Chondrocyte (in vitro differentiated cells): ENCODE measurements around the gene PRRG3. TPM values are rescaled to one million over a fixed set of nuclear protein-coding genes. Genes with fewer than 3 reads are reported as not detected.

Experiments
- DNase-seq: peaks from one replicate; pipeline ENCODE4 v3.0.0; 2021; ENCODE audit warnings: mixed read lengths, low spot score
- H3K27ac Mint-ChIP-seq: one replicate; pipeline ENCODE4 v1.8.0; 2021; ENCODE audit warnings: mild to moderate bottlenecking, moderate library complexity, mixed read lengths; ENCODE audit not compliant: unreplicated experiment
- H3K27me3 Mint-ChIP-seq: 2 replicates; pipeline ENCODE4 v1.8.0; 2021; ENCODE audit warnings: low read depth, mixed read lengths
- H3K36me3 Mint-ChIP-seq: 2 replicates; pipeline ENCODE4 v1.8.0; 2021; ENCODE audit warnings: low read depth, mixed read lengths
- H3K4me1 Mint-ChIP-seq: 2 replicates; pipeline ENCODE4 v1.8.0; 2021; ENCODE audit warnings: low read depth, mild to moderate bottlenecking, mixed read lengths
- H3K4me3 Mint-ChIP-seq: one replicate; pipeline ENCODE4 v1.8.0; 2021; ENCODE audit warnings: mild to moderate bottlenecking, moderate library complexity, mixed read lengths; ENCODE audit not compliant: unreplicated experiment
- H3K9me3 Mint-ChIP-seq: 2 replicates; pipeline ENCODE4 v1.8.0; 2021; ENCODE audit warnings: low read depth, mixed read lengths
- total RNA-seq: library from RNA; stranded (reverse); gene quantifications from 3 replicates; pipeline ENCODE4 v1.2.1, GENCODE V29; 2021
- TF ChIP-seq, protein P1 (sequence below): fragments of 200-600 bp; sonication (generic); IDR thresholded peaks from 2 replicates; pipeline ENCODE4 v1.5.0; 2021; ENCODE audit warnings: antibody characterized with exemption, mild to moderate bottlenecking, moderate library complexity

PRRG3 gene
- total RNA-seq, 1 donor from 2014 or later: not detected

DNA sequence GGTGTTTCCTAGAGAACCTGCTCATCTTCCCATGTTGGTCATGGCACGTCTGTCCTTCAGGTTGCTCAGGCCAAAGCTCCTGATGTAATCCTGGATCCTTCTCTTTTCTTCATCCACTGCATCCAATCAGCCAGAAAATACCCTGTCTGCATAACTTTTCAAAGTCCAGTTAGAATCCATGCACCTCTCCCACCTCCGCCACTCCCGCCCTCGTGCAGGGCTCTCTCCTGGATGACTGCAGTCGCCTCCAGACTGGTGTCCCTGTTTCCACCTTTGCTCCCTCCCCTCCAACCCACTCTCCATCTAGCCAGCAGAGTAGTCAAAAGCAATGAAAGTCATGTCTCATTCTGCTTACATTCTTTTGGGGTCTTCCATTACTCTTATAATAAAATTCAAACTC, 55.3 kb downstream of the PRRG3 start:
- H3K4me3 Mint-ChIP-seq: no peak overlapping the region
- no peak overlapping the region for H3K27ac Mint-ChIP-seq
- no peak for DNase-seq
- peaks cover 2% of the 10 kb centered on the region for H3K27me3 Mint-ChIP-seq
- H3K4me1 Mint-ChIP-seq: no peaks in the 10 kb centered on the region
- H3K9me3 Mint-ChIP-seq: peaks cover 13% of the 10 kb centered on the region
- TF ChIP-seq, protein P1, sequence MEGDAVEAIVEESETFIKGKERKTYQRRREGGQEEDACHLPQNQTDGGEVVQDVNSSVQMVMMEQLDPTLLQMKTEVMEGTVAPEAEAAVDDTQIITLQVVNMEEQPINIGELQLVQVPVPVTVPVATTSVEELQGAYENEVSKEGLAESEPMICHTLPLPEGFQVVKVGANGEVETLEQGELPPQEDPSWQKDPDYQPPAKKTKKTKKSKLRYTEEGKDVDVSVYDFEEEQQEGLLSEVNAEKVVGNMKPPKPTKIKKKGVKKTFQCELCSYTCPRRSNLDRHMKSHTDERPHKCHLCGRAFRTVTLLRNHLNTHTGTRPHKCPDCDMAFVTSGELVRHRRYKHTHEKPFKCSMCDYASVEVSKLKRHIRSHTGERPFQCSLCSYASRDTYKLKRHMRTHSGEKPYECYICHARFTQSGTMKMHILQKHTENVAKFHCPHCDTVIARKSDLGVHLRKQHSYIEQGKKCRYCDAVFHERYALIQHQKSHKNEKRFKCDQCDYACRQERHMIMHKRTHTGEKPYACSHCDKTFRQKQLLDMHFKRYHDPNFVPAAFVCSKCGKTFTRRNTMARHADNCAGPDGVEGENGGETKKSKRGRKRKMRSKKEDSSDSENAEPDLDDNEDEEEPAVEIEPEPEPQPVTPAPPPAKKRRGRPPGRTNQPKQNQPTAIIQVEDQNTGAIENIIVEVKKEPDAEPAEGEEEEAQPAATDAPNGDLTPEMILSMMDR: no peak
- no peaks in the 10 kb centered on the region for H3K36me3 Mint-ChIP-seq

DNA sequence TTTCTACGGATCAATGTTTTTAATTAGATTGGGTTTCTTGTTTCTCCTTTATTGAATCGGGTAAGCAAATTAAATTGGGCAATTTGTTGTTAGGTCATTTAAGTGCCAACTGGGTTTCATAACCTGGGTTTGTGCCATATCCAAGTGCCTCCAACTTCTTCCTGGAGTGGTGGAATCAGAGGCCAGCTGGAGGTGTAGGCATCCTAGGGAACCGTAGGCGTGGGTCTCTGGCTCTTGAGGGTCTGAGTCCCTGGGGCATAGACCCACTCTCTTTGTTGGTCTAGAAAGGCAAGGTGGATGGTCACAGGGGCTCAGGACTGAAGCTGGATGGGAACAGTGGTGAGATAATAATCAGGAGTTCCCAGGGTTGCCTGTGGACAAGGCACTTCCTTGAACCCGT, 57.6 kb downstream of the PRRG3 start:
- Mint-ChIP-seq H3K4me3 (no peak overlapping the region), H3K9me3 (peaks cover 18% of the 10 kb centered on the region), H3K27me3 (peaks cover 2% of the 10 kb centered on the region), H3K4me1 (no peaks in the 10 kb centered on the region), H3K36me3 (no peaks in the 10 kb centered on the region), H3K27ac (no peak overlapping the region)
- TF ChIP-seq, protein P1: no peak
- no peak for DNase-seq

DNA sequence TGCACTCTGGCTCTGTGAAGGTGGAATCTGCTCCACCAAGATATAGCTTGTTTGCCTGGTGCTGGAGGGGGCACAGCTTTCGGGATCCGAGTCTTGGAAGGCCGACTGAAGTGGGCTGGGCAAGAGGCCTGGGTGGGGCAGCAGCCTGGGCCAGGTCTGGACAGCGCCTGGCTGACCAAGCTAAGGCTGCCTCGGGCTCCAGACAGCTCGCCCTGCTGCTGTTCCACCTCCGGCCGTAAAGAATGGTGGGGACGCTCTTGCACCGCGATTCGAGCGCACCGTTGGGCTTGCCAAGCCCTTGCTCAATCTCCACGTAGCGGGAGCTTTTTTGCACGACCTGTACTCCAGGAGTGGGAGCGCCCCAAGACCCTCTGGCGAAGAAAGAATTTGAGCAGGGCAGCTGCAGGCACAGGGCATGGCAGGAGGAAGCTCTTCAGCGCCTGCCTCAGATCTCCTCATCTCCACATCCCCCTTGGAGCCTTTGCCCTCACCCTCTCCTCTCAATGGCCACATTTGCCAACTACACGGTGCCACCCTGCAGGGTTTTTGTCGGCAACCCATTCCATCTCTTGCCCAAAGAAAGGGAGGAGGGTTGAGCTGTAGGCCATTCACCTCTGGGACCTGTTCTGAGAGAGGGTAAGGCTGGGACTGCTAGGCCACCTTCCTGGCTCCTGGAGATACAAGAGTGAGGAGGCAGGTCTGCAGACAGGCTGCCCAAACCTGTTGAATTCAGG, 58.2 kb downstream of the PRRG3 start:
- Mint-ChIP-seq H3K27ac (no peak overlapping the region), H3K4me1 (no peaks in the 10 kb centered on the region), H3K4me3 (no peak overlapping the region), H3K9me3 (peaks cover 21% of the 10 kb centered on the region), H3K36me3 (no peaks in the 10 kb centered on the region), H3K27me3 (peaks cover 2% of the 10 kb centered on the region)
- TF ChIP-seq, protein P1: peak; percentile 71
- DNase-seq: no peak

DNA sequence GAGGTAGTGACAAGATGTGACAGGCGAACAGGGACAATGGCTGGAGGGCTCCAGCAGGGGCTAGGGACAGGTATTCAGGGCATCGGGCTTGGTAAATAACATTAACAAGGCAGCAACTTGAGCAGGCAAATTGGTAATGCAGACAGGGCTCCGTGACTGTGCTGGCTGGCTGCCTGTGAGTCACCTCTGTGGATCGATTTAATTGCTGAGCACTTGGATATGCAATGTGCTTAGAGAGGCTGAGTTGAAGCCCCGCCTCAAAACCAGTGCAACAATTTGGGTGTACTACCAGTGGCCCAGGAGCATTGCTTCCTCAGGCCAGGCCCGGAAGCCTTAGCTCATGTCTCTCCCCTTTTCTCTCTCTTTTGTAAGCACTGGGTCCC, 58.8 kb downstream of the PRRG3 start:
- H3K9me3 Mint-ChIP-seq: peaks cover 21% of the 10 kb centered on the region
- DNase-seq: no peak
- no peaks in the 10 kb centered on the region for H3K36me3 Mint-ChIP-seq
- H3K4me3 Mint-ChIP-seq: no peak overlapping the region
- H3K27me3 Mint-ChIP-seq: peaks cover 2% of the 10 kb centered on the region
- TF ChIP-seq, protein P1: no peak
- H3K4me1 Mint-ChIP-seq: no peaks in the 10 kb centered on the region
- H3K27ac Mint-ChIP-seq: no peak overlapping the region

DNA sequence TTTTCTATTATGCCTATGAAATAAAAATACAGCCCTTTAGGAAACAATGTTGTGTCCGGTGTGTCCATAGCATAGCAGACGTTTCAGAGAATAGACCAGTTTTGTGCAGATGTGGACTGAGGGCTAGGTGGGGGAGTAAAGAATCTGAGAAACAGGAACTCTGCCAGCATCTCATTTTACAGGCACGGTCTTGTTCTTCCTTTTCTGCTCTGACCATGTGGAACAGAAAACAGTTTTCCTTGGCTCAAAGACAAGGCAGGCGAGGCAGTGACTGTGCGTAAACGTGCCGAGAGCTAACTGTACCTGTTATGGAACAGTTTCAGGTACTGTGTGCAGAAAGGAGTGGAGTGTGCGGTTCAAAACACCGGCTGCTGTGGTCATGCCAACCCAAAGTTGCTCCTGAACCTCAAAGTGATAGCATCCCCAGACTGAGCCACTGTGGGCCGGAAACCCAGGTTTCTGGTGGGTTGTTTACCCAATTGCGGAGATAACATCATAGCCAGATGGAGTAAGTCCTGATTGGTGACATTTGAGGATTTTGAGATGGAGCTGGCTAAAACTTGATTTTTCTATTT, 59.5 kb downstream of the PRRG3 start:
- Mint-ChIP-seq H3K27ac (no peak overlapping the region), H3K4me1 (no peaks in the 10 kb centered on the region), H3K9me3 (peaks cover 25% of the 10 kb centered on the region), H3K4me3 (no peak overlapping the region), H3K27me3 (no peaks in the 10 kb centered on the region), H3K36me3 (no peaks in the 10 kb centered on the region)
- DNase-seq: no peak
- TF ChIP-seq, protein P1: no peak

Other genes starting within 250 kb of the PRRG3 start
- not detected in 3 replicates for gene PASD1, start 131.8 kb upstream of the PRRG3 start, total RNA-seq
- not detected in 3 replicates for gene FATE1, start 20.6 kb downstream of the PRRG3 start, total RNA-seq
- gene CNGA2, start 39.3 kb downstream of the PRRG3 start, total RNA-seq: not detected in 3 replicates
- not detected in 3 replicates for gene MAGEA4, start 217.4 kb downstream of the PRRG3 start, total RNA-seq